ENCODE data around the gene PCDH9.

PCDH9 gene

GRCh38 chr13:66972659-66973058 lies 257.5 kb downstream of the PCDH9 start:
- intact Hi-C loops (cut with DNase I), result no loop called here
- DNase-seq, result no peak

DNA sequence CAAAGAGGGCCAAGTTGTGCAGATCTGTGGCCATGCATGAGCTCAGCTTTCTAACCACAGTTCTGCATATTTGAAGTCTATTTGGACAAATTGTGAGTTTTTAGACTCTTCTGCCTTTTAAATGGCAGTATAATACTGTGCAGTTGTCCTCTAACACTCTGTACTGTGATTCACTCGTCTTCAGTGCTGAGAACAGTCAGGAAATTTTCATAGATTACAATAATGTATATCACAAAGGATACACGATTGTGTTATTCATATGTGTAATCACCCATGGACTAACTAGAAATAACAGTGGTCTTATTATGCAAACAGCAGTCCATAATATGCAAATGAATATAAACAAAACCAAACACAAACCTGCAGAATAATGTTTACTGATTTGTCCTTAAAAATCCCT lies 259.1 kb downstream of the PCDH9 start:
- intact Hi-C loops (cut with DNase I), result no loop called here

DNA sequence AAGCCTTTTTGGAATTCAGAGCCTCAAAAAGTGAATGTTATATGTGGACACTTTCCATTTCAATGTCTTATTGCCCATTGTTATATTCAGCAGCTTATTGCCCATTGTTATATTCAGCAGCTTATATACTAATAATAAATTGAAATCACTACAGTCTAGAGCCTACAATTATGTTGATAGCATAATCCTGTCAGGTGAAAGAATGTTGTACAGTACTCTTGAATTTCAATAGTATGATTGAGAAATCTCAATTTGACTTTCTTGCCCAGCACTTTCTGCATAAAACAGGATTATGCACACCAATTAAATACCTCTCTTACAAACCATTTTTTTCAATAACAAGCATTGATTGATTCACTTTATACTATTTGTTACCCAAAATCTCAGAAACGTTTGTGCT lies 260.8 kb downstream of the PCDH9 start:
- intact Hi-C loops (cut with DNase I), result no loop called here
- DNase-seq, result no peak

More for the DNA sequence above, 259.1 kb downstream of the PCDH9 start:
- DNase-seq, result no peak

GRCh38 chr13:66967811-66968597 lies 262.1 kb downstream of the PCDH9 start:
- intact Hi-C loops (cut with DNase I), result no loop called here
- no peak for DNase-seq

- DNase-seq, result no peak
- intact Hi-C loops (cut with DNase I), result no loop called here
Observed at GRCh38 chr13:66965181-66965580, 265.0 kb downstream of the PCDH9 start.

DNA sequence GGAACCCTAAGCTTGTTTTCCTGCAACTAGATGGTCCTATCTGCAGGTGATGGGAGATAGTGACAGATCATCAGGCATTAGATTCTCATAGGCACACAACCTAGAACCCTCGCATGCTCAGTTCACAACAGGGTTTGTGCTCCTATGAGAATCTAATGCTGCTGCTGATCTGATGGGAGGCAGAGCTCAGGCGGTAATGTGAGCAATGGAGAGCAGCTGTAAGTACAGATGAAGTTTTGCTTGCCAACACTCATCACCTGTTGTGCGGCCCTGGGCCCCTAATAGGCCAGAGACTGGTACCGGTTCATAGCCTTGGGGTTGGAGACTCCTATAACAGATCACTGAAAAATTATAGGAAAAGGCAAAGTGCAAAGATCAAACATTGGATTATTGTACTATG lies 267.2 kb downstream of the PCDH9 start:
- intact Hi-C loops (cut with DNase I), result no loop called here
- no peak for DNase-seq

GRCh38 chr13:66958611-66959010 lies 271.5 kb downstream of the PCDH9 start:
- intact Hi-C loops (cut with DNase I), result no loop called here
- peak in 16 of 42 donors; percentile 17 to 70 (median 44) for DNase-seq

GRCh38 chr13:66952507-66952906 lies 277.6 kb downstream of the PCDH9 start:
- intact Hi-C loops (cut with DNase I), result no loop called here
- DNase-seq, result no peak

GRCh38 chr13:66951426-66951825 lies 278.7 kb downstream of the PCDH9 start:
- intact Hi-C loops (cut with DNase I), result no loop called here
- DNase-seq, result no peak

DNA sequence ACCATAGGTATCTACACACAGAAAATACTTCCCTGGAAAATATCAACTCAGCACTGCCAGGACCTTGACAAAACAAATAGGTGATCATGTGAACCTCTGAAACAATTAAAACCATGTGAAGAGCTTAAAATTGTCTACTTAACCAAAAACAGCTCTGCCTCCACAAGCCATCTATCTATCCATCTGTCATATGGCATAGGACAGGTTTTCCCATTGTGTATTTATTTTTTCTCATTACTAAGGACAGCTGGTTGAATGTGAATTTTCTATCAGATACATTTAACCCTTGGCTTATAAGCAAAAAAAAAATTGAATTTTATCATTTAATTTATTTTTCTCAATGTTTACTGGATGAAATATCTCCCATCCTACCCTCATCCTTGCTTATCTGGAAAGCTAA lies 279.5 kb downstream of the PCDH9 start:
- no peak for DNase-seq
- intact Hi-C loops (cut with DNase I), result no loop called here

GRCh38 chr13:66948910-66949309 lies 281.2 kb downstream of the PCDH9 start:
- DNase-seq, result no peak
- intact Hi-C loops (cut with DNase I), result no loop called here

GRCh38 chr13:66943530-66943929 lies 286.6 kb downstream of the PCDH9 start:
- intact Hi-C loops (cut with DNase I), result no loop called here
- no peak for DNase-seq

DNA sequence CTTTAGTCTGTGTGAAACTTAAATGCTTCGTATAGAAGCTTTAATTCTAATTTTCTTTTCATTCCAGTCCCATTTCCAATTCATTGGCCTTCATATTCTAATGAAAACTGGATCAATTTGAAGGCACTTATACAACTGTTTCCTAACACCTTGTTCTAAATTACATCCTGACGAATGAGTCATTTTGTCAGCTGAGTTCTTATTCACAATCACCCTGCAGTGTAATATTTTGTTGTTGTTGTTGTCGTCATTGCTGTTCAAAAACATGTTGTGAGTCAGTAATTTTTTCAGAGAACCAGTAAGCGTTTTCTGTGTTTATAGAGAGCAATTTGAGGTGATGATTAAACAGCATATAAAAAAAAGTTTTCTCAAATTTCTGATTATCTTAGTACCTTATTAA lies 290.0 kb downstream of the PCDH9 start:
- intact Hi-C loops (cut with DNase I), result no loop called here
- DNase-seq, result no peak

GRCh38 chr13:66937423-66937822 lies 292.7 kb downstream of the PCDH9 start:
- DNase-seq, result no peak
- intact Hi-C loops (cut with DNase I), result no loop called here

- intact Hi-C loops (cut with DNase I), result no loop called here
- peak in 3 of 42 donors; percentile 8 to 36 (median 18) for DNase-seq
Observed at GRCh38 chr13:66933994-66934393, 296.1 kb downstream of the PCDH9 start.

- no peak for DNase-seq
- intact Hi-C loops (cut with DNase I), result no loop called here
Observed at GRCh38 chr13:66933527-66933926, 296.6 kb downstream of the PCDH9 start.

GRCh38 chr13:66927562-66927961 lies 302.6 kb downstream of the PCDH9 start:
- DNase-seq, result no peak
- intact Hi-C loops (cut with DNase I), result no loop called here

- peak in 2 of 42 donors; percentile 6 to 26 for DNase-seq
- intact Hi-C loops (cut with DNase I), result no loop called here
Observed at GRCh38 chr13:66926851-66927524, 303.1 kb downstream of the PCDH9 start.

DNA sequence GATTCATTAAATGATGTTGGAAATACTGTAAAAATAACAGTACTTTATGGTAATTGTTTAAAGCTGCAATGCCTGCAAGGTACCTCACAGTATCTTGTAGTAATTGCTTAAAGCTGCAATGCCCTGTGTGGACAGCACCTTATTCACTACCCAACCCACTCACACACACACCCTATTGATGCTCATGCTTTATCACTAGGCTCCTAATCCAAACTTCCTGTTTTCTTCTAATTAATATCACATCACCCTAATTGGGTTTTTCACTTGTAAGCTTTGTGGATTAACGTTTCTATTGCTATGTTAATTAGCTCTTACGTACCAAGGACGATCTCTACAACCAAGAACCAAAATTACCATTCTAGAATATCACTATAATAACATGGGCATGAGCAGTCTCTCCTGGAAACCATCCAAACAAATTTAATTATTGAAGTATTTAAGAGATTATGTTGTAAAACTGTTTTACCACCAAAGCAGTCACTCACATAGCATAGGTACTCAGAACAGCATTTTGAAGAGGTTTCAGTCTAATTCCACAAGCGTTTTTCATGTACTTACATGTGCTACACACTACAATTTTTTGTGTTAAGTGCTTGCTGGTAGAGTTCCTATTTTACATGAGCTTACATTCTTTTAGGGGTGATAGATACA lies 303.8 kb downstream of the PCDH9 start:
- intact Hi-C loops (cut with DNase I), result no loop called here
- DNase-seq, result no peak

DNA sequence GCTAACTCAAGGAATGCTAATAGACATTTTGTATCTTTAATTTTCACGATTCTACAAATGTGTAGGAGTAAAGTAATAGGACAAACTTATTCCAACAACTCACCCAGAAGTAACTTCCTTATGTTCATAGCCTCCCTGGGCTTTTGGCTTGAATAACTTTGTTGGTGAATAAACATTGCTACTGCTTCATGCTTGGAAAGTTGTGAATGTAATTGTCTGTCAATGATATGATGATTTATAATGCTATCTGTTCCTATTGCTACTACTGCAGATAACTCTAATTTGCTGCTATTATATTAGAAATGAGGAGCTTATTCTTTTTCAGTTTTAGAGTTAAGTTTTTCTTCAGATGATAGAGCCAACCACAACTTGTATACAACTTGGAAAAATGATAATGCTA lies 307.7 kb downstream of the PCDH9 start:
- no peak for DNase-seq
- intact Hi-C loops (cut with DNase I), result no loop called here

Data from head of caudate nucleus (tissue), 42 donors.